K562 (cell line): ENCODE measurements around the gene BTNL8. TPM values are rescaled to one million over a fixed set of nuclear protein-coding genes. Genes with fewer than 3 reads are reported as not detected.

Source experiments
- ATAC-seq: fragments of 200-7000 bp; cut with Tn5 transposase; 3 replicates; pipeline ENCODE4 v1.9.1; 2020; ENCODE audit warnings: moderate library complexity
- BruUV-seq: library from RNA; stranded (reverse); fragments of 400-500 nt; replicated peaks from 2 replicates; lab custom pipeline; 2021; lab: Mats Ljungman, UMichigan
- CTCF ChIA-PET: fragments of 300-600 bp; formaldehyde crosslinking; extraction: SDS; loops from one replicate; lab custom pipeline; 2021; ENCODE audit warnings: low intra/inter-chr PET ratio; lab: Yijun Ruan, JAX
- POLR2A ChIA-PET: fragments of 300-600, 350-650 bp; sonication (Branson Sonifier 250); formaldehyde crosslinking; extraction: SDS; loops from one replicate; lab custom pipeline; 2021; ENCODE audit warnings: antibody characterized with exemption, inconsistent platforms; lab: Yijun Ruan, JAX
- DNase-seq, 4 experiments: peaks; one replicate each; pipeline versions ENCODE4 v3.0.0 to v3.0.0-alpha.2; 2011 to 2018; ENCODE audit warnings: low spot score in 3 of 4, mixed read lengths in 3 of 4; ENCODE audit errors: extremely low read depth in 1 of 4
- FAIRE-seq: peaks from 2 replicates; lab custom pipeline; 2011; peaks lifted over from hg19 to GRCh38; lab: Jason Lieb, UNC
- H2AFZ ChIP-seq: 2 replicates; pipeline ENCODE4 v1.6.0; 2011; ENCODE audit warnings: low read depth, low read length, control low read depth, inconsistent platforms
- H3K27ac ChIP-seq: fragments of 200-600 bp; 3 replicates; pipeline ENCODE4 v1.8.0; 2011; ENCODE audit warnings: low read depth, mild to moderate bottlenecking, control low read depth, inconsistent platforms, low read length, moderate library complexity, mixed read lengths; ENCODE audit errors: extremely low read depth
- H3K27me3 ChIP-seq, 2 experiments: fragments of 300-600 bp in 1 of 2; 2 replicates in 1 of 2; 3 replicates in 1 of 2; pipeline versions ENCODE4 v1.6.0 to v1.8.0; 2011; ENCODE audit warnings: inconsistent platforms in 2 of 2, low read length in 2 of 2, mild to moderate bottlenecking in 1 of 2, mixed read lengths in 1 of 2, moderate library complexity in 1 of 2; ENCODE audit not compliant: control insufficient read depth in 2 of 2, insufficient read depth in 2 of 2
- H3K36me3 ChIP-seq: fragments of 300-600 bp; 3 replicates; pipeline ENCODE4 v1.8.0; 2011; ENCODE audit warnings: mild to moderate bottlenecking, low read length, inconsistent platforms; ENCODE audit not compliant: control insufficient read depth, insufficient read depth
- H3K4me1 ChIP-seq, 2 experiments: fragments of 200-600 bp in 1 of 2; replicated peaks in 1 of 2; 2 replicates in 1 of 2; 3 replicates in 1 of 2; pipeline versions ENCODE4 v1.5.1 to v1.8.0; 2011; ENCODE audit warnings: inconsistent platforms in 2 of 2, low read length in 2 of 2, mild to moderate bottlenecking in 1 of 2, mixed read lengths in 1 of 2, moderate library complexity in 1 of 2; ENCODE audit not compliant: control insufficient read depth in 2 of 2, insufficient read depth in 2 of 2
- H3K4me2 ChIP-seq: 2 replicates; pipeline ENCODE4 v1.6.1; 2011; ENCODE audit warnings: low read length, control low read depth, inconsistent platforms, mixed read lengths; ENCODE audit not compliant: insufficient read depth
- H3K4me3 ChIP-seq: fragments of 200-600 bp; sonication (generic), shearing (Covaris generic); 2 replicates; pipeline ENCODE4 v1.5.1; 2016; ENCODE audit warnings: control low read depth, inconsistent platforms
- H3K79me2 ChIP-seq: fragments of 200-600 bp; 3 replicates; pipeline ENCODE4 v1.8.0; 2011; ENCODE audit warnings: low read length, inconsistent platforms; ENCODE audit not compliant: control insufficient read depth, insufficient read depth
- H3K9ac ChIP-seq, 2 experiments: 2 replicates each; pipeline versions ENCODE4 v1.6.0 to v1.6.1; 2011; ENCODE audit warnings: low read depth in 2 of 2, low read length in 2 of 2, control low read depth in 1 of 2, inconsistent platforms in 1 of 2, mild to moderate bottlenecking in 1 of 2, mixed read lengths in 1 of 2; ENCODE audit not compliant: insufficient read depth in 1 of 2
- H3K9me1 ChIP-seq: one replicate; pipeline ENCODE4 v1.6.0; 2011; ENCODE audit warnings: inconsistent platforms, mild to moderate bottlenecking, low read length, moderate library complexity; ENCODE audit not compliant: control insufficient read depth, insufficient read depth
- H3K9me3 ChIP-seq: replicated peaks from 2 replicates; pipeline ENCODE4 v1.5.1; 2011; ENCODE audit warnings: low read depth, low read length, inconsistent platforms; ENCODE audit not compliant: control insufficient read depth, insufficient read depth
- H4K20me1 ChIP-seq: replicated peaks from 2 replicates; pipeline ENCODE4 v1.6.1; 2011; ENCODE audit warnings: low read length, inconsistent platforms, mixed read lengths; ENCODE audit not compliant: control insufficient read depth, insufficient read depth
- ADNP ChIP-seq: fragments of 200-800 bp; sonication (Bioruptor generic); IDR thresholded peaks from 2 replicates; pipeline ENCODE4 v1.6.1; 2016; ENCODE audit warnings: missing genetic modification characterization, missing compliant biosample characterization
- CCAR2 ChIP-seq: fragments of 200-400 bp; formaldehyde crosslinking; IDR thresholded peaks from 2 replicates; pipeline ENCODE4 v1.6.1; 2017; ENCODE audit warnings: mild to moderate bottlenecking, low read depth, low read length
- CHD2 ChIP-seq: IDR thresholded peaks from 2 replicates; pipeline ENCODE4 v1.6.1; 2011; ENCODE audit warnings: low read depth, low read length
- HOXB6 ChIP-seq: fragments of 250-450 bp; sonication (Bioruptor Pico); IDR thresholded peaks from 2 replicates; pipeline ENCODE4 v1.5.1; 2022; ENCODE audit warnings: mild to moderate bottlenecking, borderline replicate concordance
- NFIC ChIP-seq: fragments of 450-650 bp; IDR thresholded peaks from 2 replicates; pipeline ENCODE4 v1.6.1; 2017; ENCODE audit warnings: mild to moderate bottlenecking, inconsistent platforms
- PBX2 ChIP-seq, 2 experiments: IDR thresholded peaks in 1 of 2; conservative IDR thresholded peaks in 1 of 2; 2 replicates each; pipeline ENCODE4 v1.6.1; 2016; ENCODE audit warnings: low read depth in 2 of 2, mild to moderate bottlenecking in 1 of 2, missing compliant biosample characterization in 1 of 2, missing genetic modification characterization in 1 of 2, moderate library complexity in 1 of 2
- RNF219 ChIP-seq: fragments of 250-450 bp; sonication (Bioruptor Pico); IDR thresholded peaks from 2 replicates; pipeline ENCODE4 v1.5.0; 2022; ENCODE audit warnings: mild to moderate bottlenecking
- SFPQ ChIP-seq: fragments of 200-400 bp; formaldehyde crosslinking; IDR thresholded peaks from 2 replicates; pipeline ENCODE4 v1.6.1; 2017; ENCODE audit warnings: mild to moderate bottlenecking, low read depth, low read length, moderate library complexity
- U2AF2 ChIP-seq: fragments of 200-400 bp; formaldehyde crosslinking; optimal IDR thresholded peaks from 2 replicates; pipeline ENCODE3; 2017; ENCODE audit warnings: low read depth, mild to moderate bottlenecking, low read length
- ZNF174 ChIP-seq: fragments of 250-450 bp; sonication (Bioruptor Pico); IDR thresholded peaks from 2 replicates; pipeline ENCODE4 v1.4.0; 2020; ENCODE audit warnings: mild to moderate bottlenecking
- WGBS: fragments of 100-300 bp; shearing (Covaris generic); methylation state at CpG from one replicate; pipeline ENCODE4 v1.1.6; 2016; ENCODE audit warnings: low coverage, mixed read lengths; ENCODE audit not compliant: insufficient coverage; ENCODE audit errors: missing lambda C conversion rate; 5-methylcytosine and 5-hydroxymethylcytosine counted together
- in situ Hi-C: fragments of 300-500 bp; cut with MboI; formaldehyde crosslinking; loops from 4 replicates; pipeline ENCODE4 v1.15.0; 2018; ENCODE audit warnings: inconsistent platforms, mixed read lengths
- intact Hi-C: fragments of 100-400 bp; cut with micrococcal nuclease; formaldehyde crosslinking; loops from 2 replicates; pipeline ENCODE4 v1.14.2; 2022
- polyA plus RNA-seq, 8 experiments: library from polyadenylated mRNA; depleted of rRNA in 4 of 8; stranded (reverse) in 5 of 8; unstranded in 3 of 8; fragments of >200 nt; fragmentation: Nextera tagmentation in 2 of 8; fragmentation: Illumina TruSeq in 1 of 8; extraction: Ambion mirVana in 2 of 8; extraction: Trizol in 1 of 8; gene quantifications; 2 replicates each; pipeline versions ENCODE4 v1.2.1 to v1.2.3, GENCODE V29; 2011 to 2014; ENCODE audit warnings: inconsistent platforms in 1 of 8, missing spikeins in 1 of 8
- total RNA-seq, 7 experiments: library from RNA; depleted of rRNA in 6 of 7; stranded (reverse); fragments of >200 nt in 6 of 7; fragmentation: Illumina TruSeq in 2 of 7; extraction: Trizol in 2 of 7; gene quantifications; 2 replicates each; pipeline versions ENCODE4 v1.2.1 to v1.2.3, GENCODE V29; 2011 to 2021; ENCODE audit warnings: low replicate concordance in 1 of 7
- TF ChIP-seq, protein P1 (sequence below): sonication (generic); formaldehyde crosslinking; IDR thresholded peaks from 2 replicates; pipeline ENCODE4 v1.8.1; 2023; ENCODE audit warnings: mild to moderate bottlenecking, missing genetic modification reagents

Gene BTNL8
- total and polyA plus RNA-seq, 9 of the 15 experiments (the other 6 are each of a cell fraction or from before 2014, with no cell fraction given), result 0.04 to 0.18 (median 0.07) TPM; not detected in 6

DNA sequence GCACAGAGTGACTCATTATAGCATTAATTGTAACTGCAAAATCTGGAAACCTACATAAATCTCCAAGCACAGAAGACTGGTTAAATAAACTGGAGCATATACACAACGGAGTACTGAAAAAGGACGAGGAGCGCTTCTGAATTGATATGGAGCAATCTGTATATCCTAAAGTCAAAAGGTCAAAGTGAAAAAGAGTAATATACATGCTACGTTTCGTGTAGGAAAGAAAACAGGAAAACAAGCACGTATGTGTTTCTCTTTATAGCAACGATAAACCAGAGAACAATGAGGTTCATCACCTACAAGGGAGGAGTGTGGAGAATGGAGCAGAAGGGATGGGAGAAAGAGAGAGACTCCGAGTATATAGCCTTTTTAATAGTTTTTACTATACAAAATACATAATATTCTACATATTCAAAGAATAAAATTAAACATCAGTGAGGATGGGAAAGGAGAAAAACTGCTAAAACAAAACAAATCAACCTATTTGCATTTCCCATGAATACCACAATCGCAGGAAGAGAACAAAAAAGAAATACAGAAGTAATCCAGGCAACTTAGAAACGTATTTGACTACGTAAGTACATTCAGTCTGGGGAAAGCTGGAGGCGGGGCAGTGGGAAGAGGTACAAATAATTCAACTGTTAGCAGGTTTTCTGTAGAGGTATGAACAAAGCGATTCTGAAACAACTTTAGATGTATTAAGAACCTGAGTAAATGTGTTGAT, 45.7 kb upstream of the BTNL8 start:
- CTCF ChIA-PET, result no interaction called here
- WGBS, result 80% methylated on average over 12 of the region's 13 CpGs
- H3K27me3 ChIP-seq, result no peaks in the 10 kb centered on the region
- H3K9ac ChIP-seq, result no peak overlapping the region
- peaks cover 71% of the 10 kb centered on the region for H3K36me3 ChIP-seq
- H3K4me3 ChIP-seq, result no peak overlapping the region
- DNase-seq, result no peak
- no peaks in the 10 kb centered on the region for H4K20me1 ChIP-seq
- no peaks in the 10 kb centered on the region for H3K4me1 ChIP-seq
- in situ Hi-C loops, result no loop called here
- no peak for TF ChIP-seq CHD2
- no peak for TF ChIP-seq CCAR2
- no peak for TF ChIP-seq NFIC
- no peak for TF ChIP-seq HOXB6
- no peak for TF ChIP-seq ZNF174
- TF ChIP-seq U2AF2, result no peak
- no peak for TF ChIP-seq ADNP
- no peak for TF ChIP-seq RNF219 (CRISPR knock-in tag)
- no peak for TF ChIP-seq SFPQ
- TF ChIP-seq PBX2 (CRISPR knock-in tag; IDR thresholded peaks at IDR 0.05; ENCODE audit: low read depth), result no peak
- no peak for TF ChIP-seq PBX2 (tag; conservative IDR thresholded peaks at IDR 0.05; ENCODE audit: low read depth)
- TF ChIP-seq, protein P1, sequence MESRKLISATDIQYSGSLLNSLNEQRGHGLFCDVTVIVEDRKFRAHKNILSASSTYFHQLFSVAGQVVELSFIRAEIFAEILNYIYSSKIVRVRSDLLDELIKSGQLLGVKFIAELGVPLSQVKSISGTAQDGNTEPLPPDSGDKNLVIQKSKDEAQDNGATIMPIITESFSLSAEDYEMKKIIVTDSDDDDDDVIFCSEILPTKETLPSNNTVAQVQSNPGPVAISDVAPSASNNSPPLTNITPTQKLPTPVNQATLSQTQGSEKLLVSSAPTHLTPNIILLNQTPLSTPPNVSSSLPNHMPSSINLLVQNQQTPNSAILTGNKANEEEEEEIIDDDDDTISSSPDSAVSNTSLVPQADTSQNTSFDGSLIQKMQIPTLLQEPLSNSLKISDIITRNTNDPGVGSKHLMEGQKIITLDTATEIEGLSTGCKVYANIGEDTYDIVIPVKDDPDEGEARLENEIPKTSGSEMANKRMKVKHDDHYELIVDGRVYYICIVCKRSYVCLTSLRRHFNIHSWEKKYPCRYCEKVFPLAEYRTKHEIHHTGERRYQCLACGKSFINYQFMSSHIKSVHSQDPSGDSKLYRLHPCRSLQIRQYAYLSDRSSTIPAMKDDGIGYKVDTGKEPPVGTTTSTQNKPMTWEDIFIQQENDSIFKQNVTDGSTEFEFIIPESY, result no peak
- TF ChIP-seq, all 486 proteins: peak for 0
- BruUV-seq, result no TSS peak
- H3K4me2 ChIP-seq, result no peak overlapping the region
- H3K9me3 ChIP-seq, result peaks cover 41% of the 10 kb centered on the region
- H3K27ac ChIP-seq, result no peak overlapping the region
- H3K9me1 ChIP-seq, result no peaks in the 10 kb centered on the region
- peaks cover 2% of the 10 kb centered on the region; the same call in 1 of the 3 replicates for H3K79me2 ChIP-seq
- POLR2A ChIA-PET, result no interaction called here
- intact Hi-C loops, result no loop called here
- H2AFZ ChIP-seq, result no peak overlapping the region
- no peak for ATAC-seq
- FAIRE-seq, result peak; percentile 23
